Peyer's patch (tissue), 4 donors: ENCODE measurements around the gene HINT2.

Experiments
- POLR2A ChIP-seq, 2 donors: fragments of 450-650 bp; IDR thresholded peaks; one replicate each; pipeline ENCODE4 v1.5.1; 2017; ENCODE audit warnings: antibody characterized with exemption in 2 of 2, mild to moderate bottlenecking in 2 of 2, moderate library complexity in 2 of 2
- TF ChIP-seq, protein P1 (sequence below), 6 experiments: fragments of 450-650 bp in 4 of 6; fragments of 200-600 bp in 2 of 6; sonication (generic) in 1 of 6; IDR thresholded peaks; one replicate each; pipeline ENCODE4 v1.5.1; 2017 to 2019; ENCODE audit warnings: antibody characterized with exemption in 6 of 6, mild to moderate bottlenecking in 3 of 6, moderate library complexity in 1 of 6

DNA sequence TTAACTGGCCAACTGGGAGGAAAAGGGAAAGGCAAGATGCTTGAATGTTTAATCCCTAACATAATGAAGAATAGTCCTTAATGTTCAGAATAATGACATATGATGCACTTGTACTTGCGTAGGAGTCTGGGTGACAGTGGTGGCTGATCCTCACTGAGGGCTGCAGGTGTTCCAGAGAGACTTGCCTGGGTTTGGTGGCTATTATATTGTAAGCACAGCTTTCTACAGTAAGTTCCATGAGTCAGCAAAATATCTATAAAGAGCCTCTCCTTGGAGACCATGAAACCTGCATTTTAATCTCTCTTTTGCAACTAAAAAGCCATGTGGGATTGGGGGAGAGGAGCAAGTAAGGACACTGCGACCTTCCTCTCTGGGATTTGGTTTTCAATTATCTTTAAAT, 25.3 kb downstream of the HINT2 start:
- TF ChIP-seq, protein P1, sequence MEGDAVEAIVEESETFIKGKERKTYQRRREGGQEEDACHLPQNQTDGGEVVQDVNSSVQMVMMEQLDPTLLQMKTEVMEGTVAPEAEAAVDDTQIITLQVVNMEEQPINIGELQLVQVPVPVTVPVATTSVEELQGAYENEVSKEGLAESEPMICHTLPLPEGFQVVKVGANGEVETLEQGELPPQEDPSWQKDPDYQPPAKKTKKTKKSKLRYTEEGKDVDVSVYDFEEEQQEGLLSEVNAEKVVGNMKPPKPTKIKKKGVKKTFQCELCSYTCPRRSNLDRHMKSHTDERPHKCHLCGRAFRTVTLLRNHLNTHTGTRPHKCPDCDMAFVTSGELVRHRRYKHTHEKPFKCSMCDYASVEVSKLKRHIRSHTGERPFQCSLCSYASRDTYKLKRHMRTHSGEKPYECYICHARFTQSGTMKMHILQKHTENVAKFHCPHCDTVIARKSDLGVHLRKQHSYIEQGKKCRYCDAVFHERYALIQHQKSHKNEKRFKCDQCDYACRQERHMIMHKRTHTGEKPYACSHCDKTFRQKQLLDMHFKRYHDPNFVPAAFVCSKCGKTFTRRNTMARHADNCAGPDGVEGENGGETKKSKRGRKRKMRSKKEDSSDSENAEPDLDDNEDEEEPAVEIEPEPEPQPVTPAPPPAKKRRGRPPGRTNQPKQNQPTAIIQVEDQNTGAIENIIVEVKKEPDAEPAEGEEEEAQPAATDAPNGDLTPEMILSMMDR (IDR thresholded peaks at IDR 0.05) = no peak
- no peak for TF ChIP-seq POLR2A (IDR thresholded peaks at IDR 0.05)
